ENCODE results near the gene GIMD1. TPM values are rescaled to one million over a fixed set of nuclear protein-coding genes. Genes with fewer than 3 reads are reported as not detected.
"Not testable (repeated sequence)": the region's sequence is repeated elsewhere in the genome, so short reads cannot be mapped to it uniquely, and the experiment has no call there.

The GIMD1 gene
- total RNA-seq, 1 experiment from 2014 or later: not detected

- no peak for DNase-seq (ENCODE audit: extremely low read depth, low read depth)
Measured at GRCh38 chr4:106353786-106354185, 14.8 kb downstream of the GIMD1 start.

- DNase-seq (ENCODE audit: extremely low read depth, low read depth): no peak
Measured at GRCh38 chr4:106351016-106351415, 17.6 kb downstream of the GIMD1 start.

- no peak for DNase-seq (ENCODE audit: extremely low read depth, low read depth)
Measured at GRCh38 chr4:106347167-106347566, 21.4 kb downstream of the GIMD1 start.

- DNase-seq (ENCODE audit: extremely low read depth, low read depth): no peak
Measured at GRCh38 chr4:106344647-106344970, 24.0 kb downstream of the GIMD1 start.

GRCh38 chr4:106343865-106344646 lies 24.5 kb downstream of the GIMD1 start:
- DNase-seq (ENCODE audit: extremely low read depth, low read depth): no peak

- DNase-seq (ENCODE audit: extremely low read depth, low read depth): no peak
Measured at GRCh38 chr4:106340774-106341173, 27.8 kb downstream of the GIMD1 start.

GRCh38 chr4:106339431-106339830 lies 29.1 kb downstream of the GIMD1 start:
- DNase-seq (ENCODE audit: extremely low read depth, low read depth): no peak

GRCh38 chr4:106338671-106339070 lies 29.9 kb downstream of the GIMD1 start:
- DNase-seq (ENCODE audit: extremely low read depth, low read depth): no peak

GRCh38 chr4:106337916-106338315 lies 30.7 kb downstream of the GIMD1 start:
- DNase-seq (ENCODE audit: extremely low read depth, low read depth): no peak

GRCh38 chr4:106336618-106337017 lies 32.0 kb downstream of the GIMD1 start:
- no peak for DNase-seq (ENCODE audit: extremely low read depth, low read depth)

GRCh38 chr4:106334741-106335470 lies 33.7 kb downstream of the GIMD1 start:
- DNase-seq (ENCODE audit: extremely low read depth, low read depth): no peak

GRCh38 chr4:106333186-106333585 lies 35.4 kb downstream of the GIMD1 start:
- DNase-seq (ENCODE audit: extremely low read depth, low read depth): no peak

- DNase-seq (ENCODE audit: extremely low read depth, low read depth): peak; percentile 20
Measured at GRCh38 chr4:106329041-106329618, 39.4 kb downstream of the GIMD1 start.

- no peak for DNase-seq (ENCODE audit: extremely low read depth, low read depth)
Measured at GRCh38 chr4:106325800-106326199, 42.8 kb downstream of the GIMD1 start.

- DNase-seq (ENCODE audit: extremely low read depth, low read depth): no peak
Measured at GRCh38 chr4:106323119-106323518, 45.5 kb downstream of the GIMD1 start.

- DNase-seq (ENCODE audit: extremely low read depth, low read depth): not testable (repeated sequence)
Measured at GRCh38 chr4:106321814-106322213, 46.8 kb downstream of the GIMD1 start.

GRCh38 chr4:106321168-106321567 lies 47.4 kb downstream of the GIMD1 start:
- not testable (repeated sequence) for DNase-seq (ENCODE audit: extremely low read depth, low read depth)

- DNase-seq (ENCODE audit: extremely low read depth, low read depth): no peak
Measured at GRCh38 chr4:106320235-106320634, 48.3 kb downstream of the GIMD1 start.

- DNase-seq (ENCODE audit: extremely low read depth, low read depth): no peak
Measured at GRCh38 chr4:106318511-106318910, 50.1 kb downstream of the GIMD1 start.

GRCh38 chr4:106317815-106318214 lies 50.8 kb downstream of the GIMD1 start:
- DNase-seq (ENCODE audit: extremely low read depth, low read depth): no peak

GRCh38 chr4:106316773-106317409 lies 51.7 kb downstream of the GIMD1 start:
- no peak for DNase-seq (ENCODE audit: extremely low read depth, low read depth)
